Measurements from ENCODE around the gene PRR36.

GRCh38 chr19:7909471-7910067 lies 35.4 kb upstream of the PRR36 start:
- TF ChIP-seq CTCF (conservative IDR thresholded peaks at IDR 0.05; ENCODE audit: low read depth, low read length) (no peak), EZH2 (IDR thresholded peaks at IDR 0.05; ENCODE audit: borderline replicate concordance, low read depth, low read length, poor library complexity, severe bottlenecking) (no peak)

All from A673 (cell line).